Osteoblast (primary cell): ENCODE data around the gene GOLM1. TPM values are rescaled to one million over a fixed set of nuclear protein-coding genes. Genes with fewer than 3 reads are reported as not detected.
A peak's percentile ranks its signal among the peaks of the same experiment; 100 is the strongest.
"Not testable (repeated sequence)": the region's sequence is repeated elsewhere in the genome, so short reads cannot be mapped to it uniquely, and the experiment has no call there.

Experiments used
- DNase-seq: peaks from one replicate; pipeline ENCODE4 v3.0.0; 2011; ENCODE audit warnings: low spot score, mixed read lengths; ENCODE audit not compliant: insufficient read length; ENCODE audit errors: missing footprints
- H2AFZ ChIP-seq: 2 replicates; pipeline ENCODE4 v1.6.0; 2011; ENCODE audit warnings: mild to moderate bottlenecking, low read length
- H3K27ac ChIP-seq: 2 replicates; pipeline ENCODE4 v1.5.1; 2011; ENCODE audit warnings: mild to moderate bottlenecking, low read depth, low read length, moderate library complexity
- H3K27me3 ChIP-seq: 2 replicates; pipeline ENCODE4 v1.6.0; 2012; ENCODE audit warnings: mild to moderate bottlenecking, control low read depth, inconsistent platforms, low read length, moderate library complexity; ENCODE audit not compliant: insufficient read depth
- H3K36me3 ChIP-seq: 2 replicates; pipeline ENCODE4 v1.5.1; 2011; ENCODE audit warnings: mild to moderate bottlenecking, low read length, control low read depth, moderate library complexity; ENCODE audit not compliant: insufficient read depth
- H3K4me1 ChIP-seq: 2 replicates; pipeline ENCODE4 v1.5.1; 2011; ENCODE audit warnings: mild to moderate bottlenecking, low read length, control low read depth, moderate library complexity; ENCODE audit not compliant: insufficient read depth
- H3K4me2 ChIP-seq: 2 replicates; pipeline ENCODE4 v1.6.0; 2011; ENCODE audit warnings: mild to moderate bottlenecking, low read length; ENCODE audit not compliant: insufficient read depth
- H3K4me3 ChIP-seq: fragments of 200-600 bp; sonication (generic); 3 replicates; pipeline ENCODE4 v1.5.1; 2012; ENCODE audit warnings: mild to moderate bottlenecking, low read length, inconsistent platforms; ENCODE audit not compliant: insufficient read depth
- H3K79me2 ChIP-seq: 2 replicates; pipeline ENCODE4 v1.6.0; 2012; ENCODE audit warnings: mild to moderate bottlenecking, low read length, control low read depth, inconsistent platforms; ENCODE audit not compliant: insufficient read depth
- H3K9me3 ChIP-seq: 2 replicates; pipeline ENCODE4 v1.5.1; 2011; ENCODE audit warnings: low read depth, low read length, control low read depth
- H4K20me1 ChIP-seq: 2 replicates; pipeline ENCODE4 v1.6.0; 2012; ENCODE audit warnings: mild to moderate bottlenecking, low read length, control low read depth; ENCODE audit not compliant: insufficient read depth
- total RNA-seq: library from RNA; depleted of rRNA; stranded (reverse); fragments of >200 nt; gene quantifications from 2 replicates; pipeline ENCODE4 v1.2.3, GENCODE V29; 2012
- TF ChIP-seq, protein P1 (sequence below): IDR thresholded peaks from 2 replicates; pipeline ENCODE4 v1.5.1; 2011; ENCODE audit warnings: mild to moderate bottlenecking, low read depth, low read length, moderate library complexity; ENCODE audit errors: extremely low read depth

GOLM1 gene, protein sequence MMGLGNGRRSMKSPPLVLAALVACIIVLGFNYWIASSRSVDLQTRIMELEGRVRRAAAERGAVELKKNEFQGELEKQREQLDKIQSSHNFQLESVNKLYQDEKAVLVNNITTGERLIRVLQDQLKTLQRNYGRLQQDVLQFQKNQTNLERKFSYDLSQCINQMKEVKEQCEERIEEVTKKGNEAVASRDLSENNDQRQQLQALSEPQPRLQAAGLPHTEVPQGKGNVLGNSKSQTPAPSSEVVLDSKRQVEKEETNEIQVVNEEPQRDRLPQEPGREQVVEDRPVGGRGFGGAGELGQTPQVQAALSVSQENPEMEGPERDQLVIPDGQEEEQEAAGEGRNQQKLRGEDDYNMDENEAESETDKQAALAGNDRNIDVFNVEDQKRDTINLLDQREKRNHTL
- 85.0 and 92.2 TPM in 2 replicates for total RNA-seq

DNA sequence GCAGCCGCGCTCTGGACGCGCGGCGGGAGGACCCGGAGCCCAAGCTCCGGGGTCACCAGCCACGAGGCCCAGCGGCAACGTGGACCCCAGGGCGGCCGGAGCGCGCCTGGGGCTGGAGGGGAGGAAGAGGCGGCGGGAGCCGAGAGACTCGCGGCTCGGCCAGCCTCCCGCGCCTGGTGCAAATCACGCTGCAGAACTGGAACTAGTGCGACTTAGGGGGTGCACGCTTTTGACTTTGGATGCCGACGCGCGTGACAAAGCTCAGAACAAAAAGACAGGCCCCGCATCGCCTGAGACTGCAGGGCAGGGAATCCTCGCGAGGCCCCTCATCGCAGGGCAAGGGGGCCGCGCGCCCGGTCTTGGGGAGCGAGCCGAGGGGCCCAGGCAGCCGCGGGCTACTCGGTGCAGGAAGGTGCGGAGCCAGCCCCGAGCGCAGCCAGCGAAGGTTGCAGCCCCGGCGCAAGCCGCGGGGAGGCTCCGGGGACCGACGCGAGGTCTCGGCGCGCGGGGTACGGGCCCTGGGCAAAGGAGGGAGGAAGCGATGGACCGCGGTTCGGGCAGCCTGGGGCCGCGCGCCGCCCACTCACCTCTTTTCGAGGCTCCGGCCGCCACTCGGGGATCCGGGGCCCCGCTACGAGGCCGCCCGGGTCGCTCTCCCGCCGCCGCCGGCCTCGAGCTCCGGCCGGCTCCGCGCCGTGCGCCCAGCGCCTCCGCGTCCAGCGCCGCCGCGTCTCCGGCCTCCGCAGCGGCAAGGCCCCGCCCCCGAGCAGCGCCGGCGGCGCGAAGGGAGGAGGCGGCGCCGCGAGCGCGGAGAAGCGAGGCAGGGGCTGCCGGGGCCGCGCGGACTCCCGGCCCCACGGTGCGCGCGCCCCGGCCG, at the start of gene GOLM1:
GOLM1 (minus strand) TSS at position 735 of the 877 bp plus-strand sequence. CDS start 20,238 bp downstream, outside the sequence.
- peaks cover 12% of the 10 kb centered on the region for H3K4me1 ChIP-seq
- TF ChIP-seq, protein P1, sequence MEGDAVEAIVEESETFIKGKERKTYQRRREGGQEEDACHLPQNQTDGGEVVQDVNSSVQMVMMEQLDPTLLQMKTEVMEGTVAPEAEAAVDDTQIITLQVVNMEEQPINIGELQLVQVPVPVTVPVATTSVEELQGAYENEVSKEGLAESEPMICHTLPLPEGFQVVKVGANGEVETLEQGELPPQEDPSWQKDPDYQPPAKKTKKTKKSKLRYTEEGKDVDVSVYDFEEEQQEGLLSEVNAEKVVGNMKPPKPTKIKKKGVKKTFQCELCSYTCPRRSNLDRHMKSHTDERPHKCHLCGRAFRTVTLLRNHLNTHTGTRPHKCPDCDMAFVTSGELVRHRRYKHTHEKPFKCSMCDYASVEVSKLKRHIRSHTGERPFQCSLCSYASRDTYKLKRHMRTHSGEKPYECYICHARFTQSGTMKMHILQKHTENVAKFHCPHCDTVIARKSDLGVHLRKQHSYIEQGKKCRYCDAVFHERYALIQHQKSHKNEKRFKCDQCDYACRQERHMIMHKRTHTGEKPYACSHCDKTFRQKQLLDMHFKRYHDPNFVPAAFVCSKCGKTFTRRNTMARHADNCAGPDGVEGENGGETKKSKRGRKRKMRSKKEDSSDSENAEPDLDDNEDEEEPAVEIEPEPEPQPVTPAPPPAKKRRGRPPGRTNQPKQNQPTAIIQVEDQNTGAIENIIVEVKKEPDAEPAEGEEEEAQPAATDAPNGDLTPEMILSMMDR = no peak
- no peaks in the 10 kb centered on the region for H4K20me1 ChIP-seq
- H3K4me2 ChIP-seq = peak within 1 kb of the TSS; percentile 97
- DNase-seq = peak; percentile 97
- H2AFZ ChIP-seq = peak within 1 kb of the TSS; percentile 97
- H3K4me3 ChIP-seq = peak within 1 kb of the TSS; percentile 87
- no peaks in the 10 kb centered on the region for H3K36me3 ChIP-seq
- peak within 1 kb of the TSS; percentile 62 for H3K27ac ChIP-seq
- no peaks in the 10 kb centered on the region for H3K9me3 ChIP-seq
- H3K79me2 ChIP-seq = peaks cover 32% of the 10 kb centered on the region
- H3K27me3 ChIP-seq = no peaks in the 10 kb centered on the region

DNA sequence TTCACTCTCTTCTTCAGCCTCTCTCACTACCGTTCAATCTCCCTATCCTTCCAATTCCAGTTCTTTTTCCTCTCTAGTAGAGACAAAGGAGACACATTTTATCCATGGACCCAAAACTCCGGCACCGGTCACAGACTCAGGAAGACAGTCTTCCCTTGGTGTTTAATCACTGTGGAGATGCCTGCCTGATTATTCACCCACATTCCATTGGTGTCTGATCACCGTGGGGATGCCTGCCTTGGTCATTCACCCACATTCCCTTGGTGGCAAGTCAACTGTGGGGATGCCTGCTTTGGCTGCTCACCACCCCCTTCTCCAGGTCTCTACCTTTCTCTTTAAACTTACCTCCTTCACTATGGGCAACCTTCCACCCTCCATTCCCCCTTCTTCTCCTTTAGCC, 47.3 kb upstream of the GOLM1 start:
- not testable (repeated sequence) for H3K79me2 ChIP-seq, H3K36me3 ChIP-seq, H3K4me1 ChIP-seq, H3K4me2 ChIP-seq, H3K9me3 ChIP-seq, H3K4me3 ChIP-seq, H3K27me3 ChIP-seq, DNase-seq, H4K20me1 ChIP-seq, H2AFZ ChIP-seq, H3K27ac ChIP-seq

DNA sequence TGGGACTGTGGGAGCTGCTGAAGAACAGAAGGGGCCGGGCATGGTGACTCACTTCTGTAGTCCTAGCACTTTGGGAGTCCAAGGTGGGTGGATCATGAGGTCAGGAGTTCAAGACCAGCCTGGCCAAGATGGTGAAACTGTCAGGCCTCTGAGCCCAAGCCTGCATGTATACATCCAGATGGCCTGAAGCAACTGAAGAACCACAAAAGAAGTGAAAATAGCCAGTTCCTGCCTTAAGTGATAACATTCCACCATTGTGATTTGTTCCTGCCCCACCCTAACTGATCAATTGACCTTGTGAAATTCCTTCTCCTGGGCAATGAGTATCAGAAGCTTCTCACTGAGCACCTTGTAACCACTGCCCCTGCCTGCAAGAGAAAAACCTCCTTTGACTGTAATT, 46.6 kb upstream of the GOLM1 start:
- not testable (repeated sequence) for H3K36me3 ChIP-seq, H3K4me1 ChIP-seq, H4K20me1 ChIP-seq, H3K9me3 ChIP-seq, DNase-seq, H2AFZ ChIP-seq, H3K4me2 ChIP-seq, H3K79me2 ChIP-seq, H3K4me3 ChIP-seq, H3K27ac ChIP-seq, H3K27me3 ChIP-seq

DNA sequence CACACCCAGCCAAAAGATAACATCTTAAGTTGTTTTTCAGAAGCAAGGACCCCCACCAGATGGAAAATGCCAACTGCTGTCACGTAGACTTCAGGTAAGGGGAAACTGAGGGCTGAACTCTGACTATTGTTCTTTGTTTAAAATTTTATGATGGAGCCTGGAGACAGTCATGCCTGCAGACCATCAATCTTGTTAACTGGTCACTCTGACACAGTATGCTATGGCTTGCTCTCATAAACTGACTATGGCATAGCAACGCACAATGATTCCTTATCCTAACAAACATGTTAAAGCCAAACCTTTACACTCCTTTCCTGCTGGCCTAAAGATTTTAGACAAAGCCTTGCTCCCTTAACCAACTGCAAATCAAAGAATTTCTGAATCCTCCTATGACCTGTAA, 43.6 kb upstream of the GOLM1 start:
- H3K79me2 ChIP-seq = no peaks in the 10 kb centered on the region
- no peaks in the 10 kb centered on the region for H3K4me1 ChIP-seq
- no peak for DNase-seq
- no peak overlapping the region for H2AFZ ChIP-seq
- H3K4me3 ChIP-seq = no peak overlapping the region
- no peaks in the 10 kb centered on the region for H3K36me3 ChIP-seq
- no peak overlapping the region for H3K27ac ChIP-seq
- H3K9me3 ChIP-seq = peaks cover 4% of the 10 kb centered on the region
- TF ChIP-seq, protein P1 = no peak
- no peak overlapping the region for H3K4me2 ChIP-seq
- no peaks in the 10 kb centered on the region for H3K27me3 ChIP-seq
- H4K20me1 ChIP-seq = no peaks in the 10 kb centered on the region
